ENCODE results near the gene CBLIF. TPM values are rescaled to one million over a fixed set of nuclear protein-coding genes. Genes with fewer than 3 reads are reported as not detected.

The CBLIF gene
- total RNA-seq, 1 donor from 2014 or later, result not detected

GRCh38 chr11:59878575-59878974, 33.3 kb upstream of the CBLIF start, which contains the start of gene OOSP3:
Gene OOSP3, plus strand, starts transcription at chr11:59878782. Its CDS starts 27 bp downstream, at chr11:59878809.
- no peaks in the 10 kb centered on the region for H3K36me3 Mint-ChIP-seq (ENCODE audit: low read depth)
- H3K27ac Mint-ChIP-seq (ENCODE audit: unreplicated experiment), result no peak within 1 kb of the TSS
- H3K9me3 Mint-ChIP-seq (ENCODE audit: low read depth), result no peaks in the 10 kb centered on the region
- H3K4me1 Mint-ChIP-seq (ENCODE audit: low read depth), result peaks cover 5% of the 10 kb centered on the region
- no peak within 1 kb of the TSS for H3K4me3 Mint-ChIP-seq (ENCODE audit: unreplicated experiment)
- peaks cover 3% of the 10 kb centered on the region for H3K27me3 Mint-ChIP-seq (ENCODE audit: low read depth)
- TF ChIP-seq CTCF (IDR thresholded peaks at IDR 0.05), result no peak
- no peak for DNase-seq (ENCODE audit: low spot score)

DNA sequence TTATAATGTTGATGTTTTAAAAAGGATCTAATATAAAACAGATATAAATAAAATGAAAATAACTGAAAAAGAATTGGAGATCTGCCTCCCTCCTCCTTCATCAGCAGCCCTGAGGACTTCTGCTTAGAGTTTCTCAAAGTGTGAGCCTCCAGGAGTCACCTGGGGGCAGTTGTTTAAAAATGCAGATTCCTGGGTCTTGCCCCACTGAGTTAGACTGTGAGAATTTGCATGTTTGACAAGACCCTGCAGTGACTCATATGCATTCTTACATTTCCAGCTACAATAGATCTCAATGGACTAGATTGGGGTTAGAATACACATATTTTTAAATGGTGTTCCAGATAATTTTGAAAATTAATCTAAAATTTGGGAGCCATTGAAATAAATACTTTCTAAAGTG, 32.5 kb upstream of the CBLIF start:
- no peak for TF ChIP-seq CTCF (IDR thresholded peaks at IDR 0.05)
- no peaks in the 10 kb centered on the region for H3K9me3 Mint-ChIP-seq (ENCODE audit: low read depth)
- DNase-seq (ENCODE audit: low spot score), result no peak
- H3K27ac Mint-ChIP-seq (ENCODE audit: unreplicated experiment), result no peak overlapping the region
- H3K4me3 Mint-ChIP-seq (ENCODE audit: unreplicated experiment), result no peak overlapping the region
- H3K36me3 Mint-ChIP-seq (ENCODE audit: low read depth), result no peaks in the 10 kb centered on the region
- H3K4me1 Mint-ChIP-seq (ENCODE audit: low read depth), result peaks cover 5% of the 10 kb centered on the region
- H3K27me3 Mint-ChIP-seq (ENCODE audit: low read depth), result peaks cover 3% of the 10 kb centered on the region

- DNase-seq (ENCODE audit: low spot score), result no peak
- no peaks in the 10 kb centered on the region for H3K9me3 Mint-ChIP-seq (ENCODE audit: low read depth)
- no peak overlapping the region for H3K27ac Mint-ChIP-seq (ENCODE audit: unreplicated experiment)
- TF ChIP-seq CTCF (IDR thresholded peaks at IDR 0.05), result no peak
- H3K4me3 Mint-ChIP-seq (ENCODE audit: unreplicated experiment), result no peak overlapping the region
- H3K4me1 Mint-ChIP-seq (ENCODE audit: low read depth), result peaks cover 5% of the 10 kb centered on the region
- peaks cover 3% of the 10 kb centered on the region for H3K27me3 Mint-ChIP-seq (ENCODE audit: low read depth)
- H3K36me3 Mint-ChIP-seq (ENCODE audit: low read depth), result no peaks in the 10 kb centered on the region
Observed at GRCh38 chr11:59877325-59877724, 32.0 kb upstream of the CBLIF start.

- H3K9me3 Mint-ChIP-seq (ENCODE audit: low read depth), result peaks cover 7% of the 10 kb centered on the region
- H3K4me3 Mint-ChIP-seq (ENCODE audit: unreplicated experiment), result no peak overlapping the region
- H3K4me1 Mint-ChIP-seq (ENCODE audit: low read depth), result peaks cover 5% of the 10 kb centered on the region
- no peak for TF ChIP-seq CTCF (IDR thresholded peaks at IDR 0.05)
- H3K27ac Mint-ChIP-seq (ENCODE audit: unreplicated experiment), result no peak overlapping the region
- peaks cover 3% of the 10 kb centered on the region for H3K27me3 Mint-ChIP-seq (ENCODE audit: low read depth)
- no peak for DNase-seq (ENCODE audit: low spot score)
- no peaks in the 10 kb centered on the region for H3K36me3 Mint-ChIP-seq (ENCODE audit: low read depth)
Observed at GRCh38 chr11:59875856-59876519, 30.7 kb upstream of the CBLIF start.

DNA sequence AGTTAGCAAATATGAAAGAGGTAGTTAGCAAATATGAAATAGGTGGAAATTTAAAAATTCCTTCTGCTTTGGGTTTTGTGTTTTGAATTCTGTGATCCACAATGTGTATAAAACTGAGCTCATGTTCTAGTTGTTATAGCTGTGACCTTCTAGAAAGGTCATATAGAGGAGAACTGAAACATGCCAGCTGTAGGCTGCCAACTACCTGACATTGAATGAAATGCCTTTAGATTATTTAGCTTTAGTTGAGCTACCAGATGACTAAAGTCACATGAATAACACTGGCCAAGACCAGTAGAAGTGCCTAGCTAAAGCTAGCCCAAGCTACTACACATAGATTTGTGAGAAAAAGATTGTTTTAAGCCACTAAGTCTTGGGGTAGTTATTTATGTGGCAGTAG, 26.8 kb upstream of the CBLIF start:
- Mint-ChIP-seq H3K9me3 (ENCODE audit: low read depth) (peaks cover 19% of the 10 kb centered on the region), H3K36me3 (ENCODE audit: low read depth) (no peaks in the 10 kb centered on the region), H3K4me3 (ENCODE audit: unreplicated experiment) (no peak overlapping the region), H3K27me3 (ENCODE audit: low read depth) (peaks cover 5% of the 10 kb centered on the region), H3K27ac (ENCODE audit: unreplicated experiment) (no peak overlapping the region), H3K4me1 (ENCODE audit: low read depth) (peaks cover under 1% of the 10 kb centered on the region)
- no peak for TF ChIP-seq CTCF (IDR thresholded peaks at IDR 0.05)
- no peak for DNase-seq (ENCODE audit: low spot score)
